ENCODE results near the gene SMOC1.

The SMOC1 gene

DNA sequence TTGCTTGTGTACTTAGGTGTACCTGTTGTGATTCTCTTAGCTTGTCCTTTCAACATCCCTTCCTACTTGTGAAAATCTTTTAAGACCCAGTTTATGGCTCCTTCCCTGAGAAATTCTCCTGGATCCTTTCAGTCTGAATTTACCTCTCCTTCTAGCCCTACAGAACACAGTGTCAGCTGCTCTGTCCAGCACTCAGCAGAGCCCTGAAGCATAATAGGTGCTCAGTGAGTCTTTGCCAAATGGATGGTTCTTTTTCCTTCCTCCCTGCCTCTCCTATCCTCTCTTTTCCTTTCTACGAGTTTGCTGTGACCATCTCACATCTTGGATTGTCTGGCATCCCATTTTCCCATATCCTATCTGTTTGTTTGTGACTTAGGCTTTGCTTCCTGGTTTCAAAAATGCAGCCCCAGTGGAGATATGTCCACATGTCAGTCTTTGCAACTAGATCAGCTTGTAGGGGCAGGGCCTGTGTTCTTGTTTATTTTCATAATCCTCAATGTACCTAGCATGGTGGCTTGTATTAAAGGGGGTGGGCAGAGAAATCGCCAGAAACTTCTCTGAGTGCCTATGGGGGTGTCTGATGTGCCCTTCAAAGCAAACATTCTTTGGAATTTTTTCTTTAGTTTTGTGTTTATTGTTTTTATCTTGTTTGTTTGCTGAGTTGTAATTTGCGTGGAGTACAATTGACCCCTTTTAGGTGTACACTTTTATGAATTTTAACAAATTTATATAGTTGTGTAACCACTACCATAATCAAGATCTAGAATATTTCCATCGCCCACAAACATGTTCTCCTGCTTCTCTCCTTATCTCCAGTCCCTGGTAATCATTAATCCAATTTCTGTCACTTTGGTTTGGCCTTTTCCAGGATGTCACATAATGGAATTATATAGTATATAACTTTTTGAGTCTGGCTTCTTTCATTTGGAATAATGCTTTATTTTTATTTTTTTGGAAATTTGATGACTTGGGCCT lies 62.8 kb downstream of the SMOC1 start:
- Mint-ChIP-seq H3K9me3 (peaks cover 22% of the 10 kb centered on the region), H3K27ac (peak overlapping the region; percentile 6), H3K36me3 (ENCODE audit: low read depth) (peaks cover 33% of the 10 kb centered on the region), H3K27me3 (ENCODE audit: low read depth, poor library complexity) (peaks cover 2% of the 10 kb centered on the region), H3K4me1 (peaks cover 74% of the 10 kb centered on the region), H3K4me3 (no peak overlapping the region)
- no peak for DNase-seq
- TF ChIP-seq, protein P1, sequence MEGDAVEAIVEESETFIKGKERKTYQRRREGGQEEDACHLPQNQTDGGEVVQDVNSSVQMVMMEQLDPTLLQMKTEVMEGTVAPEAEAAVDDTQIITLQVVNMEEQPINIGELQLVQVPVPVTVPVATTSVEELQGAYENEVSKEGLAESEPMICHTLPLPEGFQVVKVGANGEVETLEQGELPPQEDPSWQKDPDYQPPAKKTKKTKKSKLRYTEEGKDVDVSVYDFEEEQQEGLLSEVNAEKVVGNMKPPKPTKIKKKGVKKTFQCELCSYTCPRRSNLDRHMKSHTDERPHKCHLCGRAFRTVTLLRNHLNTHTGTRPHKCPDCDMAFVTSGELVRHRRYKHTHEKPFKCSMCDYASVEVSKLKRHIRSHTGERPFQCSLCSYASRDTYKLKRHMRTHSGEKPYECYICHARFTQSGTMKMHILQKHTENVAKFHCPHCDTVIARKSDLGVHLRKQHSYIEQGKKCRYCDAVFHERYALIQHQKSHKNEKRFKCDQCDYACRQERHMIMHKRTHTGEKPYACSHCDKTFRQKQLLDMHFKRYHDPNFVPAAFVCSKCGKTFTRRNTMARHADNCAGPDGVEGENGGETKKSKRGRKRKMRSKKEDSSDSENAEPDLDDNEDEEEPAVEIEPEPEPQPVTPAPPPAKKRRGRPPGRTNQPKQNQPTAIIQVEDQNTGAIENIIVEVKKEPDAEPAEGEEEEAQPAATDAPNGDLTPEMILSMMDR (IDR thresholded peaks at IDR 0.05), result no peak

DNA sequence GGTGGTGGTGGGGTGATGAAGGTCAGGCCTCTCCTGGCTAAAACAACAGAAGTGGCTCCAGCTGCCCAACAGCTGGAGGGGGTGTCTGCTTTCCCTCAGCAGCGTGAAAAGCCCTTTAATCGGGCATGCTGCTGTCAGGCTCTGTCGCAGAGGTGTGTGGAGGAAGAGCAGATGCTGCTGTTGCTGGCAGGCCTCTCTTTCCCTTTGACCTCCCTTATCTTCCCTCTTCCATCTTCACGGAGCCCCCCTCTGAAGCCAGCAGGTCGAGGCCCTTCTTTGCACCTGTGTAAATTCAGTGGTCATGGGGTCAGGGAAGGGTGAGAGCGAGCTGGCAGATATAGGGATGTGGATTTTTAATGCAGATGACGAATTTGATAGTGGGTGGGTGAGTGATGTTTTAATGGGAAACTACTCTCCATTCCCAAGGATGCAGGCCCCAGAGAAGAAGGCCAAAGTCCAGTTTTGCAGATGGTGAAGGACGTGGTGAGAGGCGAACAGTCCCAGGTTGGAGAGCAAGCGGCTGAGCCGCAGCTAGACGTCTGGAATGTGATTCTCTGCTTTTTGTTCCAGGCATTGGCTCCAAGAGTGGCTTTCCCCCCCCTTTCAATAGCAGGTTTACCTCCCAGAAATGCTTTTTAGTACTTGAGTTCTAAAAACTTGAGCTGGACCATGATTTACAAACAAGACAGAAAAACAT lies 64.0 kb downstream of the SMOC1 start:
- Mint-ChIP-seq H3K27ac (peak overlapping the region; percentile 87), H3K36me3 (ENCODE audit: low read depth) (peaks cover 43% of the 10 kb centered on the region), H3K4me1 (peaks cover 68% of the 10 kb centered on the region), H3K4me3 (peak overlapping the region; percentile 15), H3K27me3 (ENCODE audit: low read depth, poor library complexity) (peaks cover 6% of the 10 kb centered on the region), H3K9me3 (peaks cover 31% of the 10 kb centered on the region)
- TF ChIP-seq, protein P1 (IDR thresholded peaks at IDR 0.05), result no peak
- peak; percentile 29 for DNase-seq

DNA sequence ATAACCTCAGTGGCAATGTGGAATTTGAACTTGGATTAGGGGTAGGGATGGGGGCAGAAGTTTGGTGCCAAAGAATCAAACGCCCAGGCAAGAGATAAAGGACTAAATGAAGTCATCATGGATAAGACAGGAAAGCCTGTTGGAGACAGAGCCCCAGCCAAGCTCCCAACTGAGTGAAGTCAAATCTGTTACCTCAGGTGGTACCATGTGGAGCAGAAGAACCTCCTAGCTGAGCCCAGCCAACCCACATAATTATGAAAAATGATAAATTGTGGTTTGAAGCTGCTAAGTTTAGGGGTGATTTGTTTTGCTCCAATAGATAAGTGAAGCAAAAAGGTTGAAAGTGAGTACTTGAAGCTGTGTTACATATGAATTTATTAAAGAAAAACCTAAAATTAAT lies 66.1 kb downstream of the SMOC1 start:
- H3K4me1 Mint-ChIP-seq, result peaks cover 63% of the 10 kb centered on the region
- H3K9me3 Mint-ChIP-seq, result peaks cover 36% of the 10 kb centered on the region
- peaks cover 6% of the 10 kb centered on the region for H3K27me3 Mint-ChIP-seq (ENCODE audit: low read depth, poor library complexity)
- no peak overlapping the region for H3K27ac Mint-ChIP-seq
- no peak for DNase-seq
- H3K36me3 Mint-ChIP-seq (ENCODE audit: low read depth), result peaks cover 58% of the 10 kb centered on the region
- H3K4me3 Mint-ChIP-seq, result no peak overlapping the region
- TF ChIP-seq, protein P1 (IDR thresholded peaks at IDR 0.05), result no peak

- peaks cover 6% of the 10 kb centered on the region for H3K27me3 Mint-ChIP-seq (ENCODE audit: low read depth, poor library complexity)
- no peak overlapping the region for H3K27ac Mint-ChIP-seq
These were observed 66.7 kb downstream of the SMOC1 start for GRCh38 chr14:69945912-69946311.

DNA sequence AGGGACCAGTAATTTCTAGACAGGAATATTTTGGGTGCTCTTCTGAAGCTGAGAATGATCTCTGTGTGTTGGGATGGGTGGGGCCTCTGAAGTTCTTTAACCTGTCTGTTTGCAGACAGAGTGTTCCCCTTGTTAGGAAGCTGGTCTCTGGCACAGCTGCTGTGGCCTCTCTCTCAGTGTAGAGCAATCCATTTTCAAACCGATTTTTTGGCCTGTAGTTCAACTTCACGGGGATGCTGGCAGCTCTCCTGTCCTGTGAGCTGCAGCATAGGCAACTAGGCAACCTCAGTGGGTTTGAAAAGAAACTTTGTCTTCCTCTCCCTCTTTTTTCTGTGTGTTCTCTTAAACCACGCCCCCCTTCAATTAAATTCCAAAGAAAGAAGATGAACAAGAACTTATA lies 69.1 kb downstream of the SMOC1 start:
- H3K36me3 Mint-ChIP-seq (ENCODE audit: low read depth), result peaks cover 84% of the 10 kb centered on the region
- no peak for DNase-seq
- H3K27ac Mint-ChIP-seq, result no peak overlapping the region
- no peak overlapping the region for H3K4me3 Mint-ChIP-seq
- H3K27me3 Mint-ChIP-seq (ENCODE audit: low read depth, poor library complexity), result peaks cover 6% of the 10 kb centered on the region
- TF ChIP-seq, protein P1 (IDR thresholded peaks at IDR 0.05), result no peak
- H3K9me3 Mint-ChIP-seq, result peaks cover 39% of the 10 kb centered on the region
- peaks cover 42% of the 10 kb centered on the region for H3K4me1 Mint-ChIP-seq

More at GRCh38 chr14:69945912-69946311, 66.7 kb downstream of the SMOC1 start:
- no peak for DNase-seq
- peaks cover 60% of the 10 kb centered on the region for H3K4me1 Mint-ChIP-seq
- peaks cover 64% of the 10 kb centered on the region for H3K36me3 Mint-ChIP-seq (ENCODE audit: low read depth)
- TF ChIP-seq, protein P1 (IDR thresholded peaks at IDR 0.05), result no peak
- no peak overlapping the region for H3K4me3 Mint-ChIP-seq
- peaks cover 37% of the 10 kb centered on the region for H3K9me3 Mint-ChIP-seq
